Posterior vena cava (tissue), 2 donors: ENCODE results near the gene CHCHD6. TPM values are rescaled to one million over a fixed set of nuclear protein-coding genes. Genes with fewer than 3 reads are reported as not detected.
"Not testable (repeated sequence)": the region's sequence is repeated elsewhere in the genome, so short reads cannot be mapped to it uniquely, and the experiment has no call there.

Experiments
- DNase-seq: peaks from one replicate; pipeline ENCODE4 v3.0.0-alpha.2; 2020; ENCODE audit warnings: low spot score
- intact Hi-C, 2 donors: fragments of 100-400 bp; cut with DNase I; formaldehyde crosslinking; loops; one replicate each; pipeline versions ENCODE4 v1.14.1 to v1.14.2; 2022 to 2023
- total RNA-seq, 2 donors: library from RNA; stranded (reverse); fragmentation: NEBNext Ultra II Directional; extraction: Animal tissue kit (Norgen Biotek cat#: 25700); gene quantifications; one replicate each; pipeline ENCODE4 v1.2.1, GENCODE V29; 2021
- donor health status: DM: yes; HTN: yes; CAD: no.
- donor health status: DM: yes; HTN: yes; CAD: no.

CHCHD6 gene
- total RNA-seq, 2 donors from 2014 or later, result 7.3 to 10.1 TPM

DNA sequence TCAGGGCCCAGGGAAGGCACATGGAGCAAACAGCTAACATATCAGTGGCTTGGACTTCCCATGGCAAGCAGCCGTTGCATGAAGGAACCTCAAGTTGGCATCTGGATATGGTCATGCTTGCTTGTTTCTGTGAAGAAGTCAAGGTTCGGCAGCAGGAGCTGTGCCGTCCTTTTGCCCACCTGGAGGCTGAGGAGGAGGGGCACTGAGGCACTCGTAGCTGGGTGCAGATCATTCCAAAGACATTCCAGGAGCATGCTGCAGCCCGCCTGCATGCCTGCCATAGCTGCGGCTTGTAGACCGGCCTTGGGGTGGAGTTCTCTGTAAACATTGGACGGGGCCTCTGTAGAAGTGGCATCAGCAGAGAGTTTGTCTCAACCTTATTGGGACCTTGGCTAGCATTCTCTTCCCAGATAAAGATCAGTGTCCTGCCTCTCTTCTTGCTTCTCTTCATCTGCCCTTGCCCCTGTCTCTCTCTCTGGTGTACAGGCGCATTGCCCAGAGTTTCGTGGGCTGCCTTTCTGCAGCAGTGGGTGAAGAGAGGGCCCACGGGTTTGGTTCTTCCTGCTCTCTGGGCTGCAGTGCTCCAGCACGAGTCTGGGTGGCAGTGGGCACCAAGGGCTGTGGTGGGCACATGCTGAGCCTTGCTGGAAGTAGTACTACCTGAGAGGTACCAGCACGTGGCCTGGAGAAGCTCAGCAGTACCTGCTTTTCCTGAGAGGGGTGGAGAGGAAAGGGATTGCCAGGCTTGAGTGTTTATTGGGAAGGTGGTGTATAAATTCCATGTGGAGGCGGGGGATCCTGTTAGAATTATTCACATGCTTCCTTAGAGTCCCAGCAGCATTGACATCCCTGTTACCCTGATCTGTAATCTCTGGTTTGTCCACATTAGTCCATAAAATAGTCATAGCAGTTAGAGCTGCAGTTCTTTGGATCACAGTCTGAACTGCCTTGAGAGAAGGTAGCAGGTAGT, 49.4 kb downstream of the CHCHD6 start:
- no peak for DNase-seq
- intact Hi-C loops, result loop anchor here (5.0 kb wide), 2 partner anchors 229 to 704 kb away; partner anchors contain the start of gene PLXNA1 (in 2 of the 2)

DNA sequence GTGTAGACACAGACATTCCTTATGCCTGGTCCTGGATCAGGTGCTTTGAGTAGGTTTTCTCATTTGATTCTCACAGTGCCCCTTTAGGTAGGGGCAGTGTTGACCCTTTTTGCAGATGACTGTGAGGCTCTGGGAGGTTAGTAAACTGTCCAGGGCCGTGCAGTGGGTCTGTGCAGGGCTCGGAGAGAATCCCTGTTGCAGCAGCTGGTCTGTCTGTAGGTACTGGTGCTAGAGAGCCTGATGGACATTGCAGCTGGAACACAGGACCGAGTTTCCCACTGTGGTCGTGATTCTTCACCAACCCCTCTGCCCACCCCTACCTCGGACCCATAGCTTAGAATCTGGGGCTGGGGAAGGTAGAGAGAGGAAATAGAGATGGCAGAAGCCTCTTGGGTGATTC, 51.8 kb downstream of the CHCHD6 start:
- no peak for DNase-seq
- intact Hi-C loops, result no loop called here

DNA sequence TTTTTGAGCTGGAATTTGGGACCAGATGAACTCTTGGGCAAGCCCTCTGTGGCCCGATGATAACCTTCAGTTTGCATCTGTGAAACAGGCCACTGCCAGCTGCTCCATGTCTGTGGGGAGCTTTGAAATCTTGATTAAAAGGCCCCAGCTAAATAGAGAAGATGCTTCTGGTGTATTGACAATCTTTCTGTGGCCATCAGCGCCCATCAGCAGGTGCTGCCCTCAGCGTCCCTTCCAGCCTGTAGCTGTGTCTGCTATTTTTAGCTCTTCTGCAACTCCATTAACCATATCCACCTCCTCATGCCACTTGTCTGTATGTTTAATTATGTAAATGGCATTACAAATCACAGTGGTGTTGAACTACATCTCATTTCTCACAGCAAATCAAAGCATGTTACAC, 54.0 kb downstream of the CHCHD6 start:
- intact Hi-C loops, result no loop called here
- no peak for DNase-seq

DNA sequence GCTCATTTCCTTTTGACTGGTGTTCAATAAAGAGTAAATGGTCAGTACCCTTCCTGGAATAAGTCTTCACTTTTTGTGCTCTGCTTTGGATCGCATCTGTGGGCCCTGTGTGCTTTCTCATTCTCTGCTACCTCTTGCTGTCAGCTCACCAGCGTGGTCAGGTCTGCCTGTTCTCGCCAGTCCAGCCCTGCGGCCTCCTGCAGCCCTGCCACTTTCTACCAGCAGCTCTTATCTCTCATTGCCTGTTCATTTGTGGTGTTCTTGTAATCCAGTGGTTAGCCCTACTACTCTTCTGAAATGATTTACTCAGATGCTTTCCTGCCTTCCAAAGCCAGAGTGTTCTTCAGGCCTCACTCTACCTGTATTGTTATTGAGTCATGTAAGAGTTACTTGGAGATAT, 54.8 kb downstream of the CHCHD6 start:
- intact Hi-C loops, result no loop called here
- DNase-seq, result no peak

DNA sequence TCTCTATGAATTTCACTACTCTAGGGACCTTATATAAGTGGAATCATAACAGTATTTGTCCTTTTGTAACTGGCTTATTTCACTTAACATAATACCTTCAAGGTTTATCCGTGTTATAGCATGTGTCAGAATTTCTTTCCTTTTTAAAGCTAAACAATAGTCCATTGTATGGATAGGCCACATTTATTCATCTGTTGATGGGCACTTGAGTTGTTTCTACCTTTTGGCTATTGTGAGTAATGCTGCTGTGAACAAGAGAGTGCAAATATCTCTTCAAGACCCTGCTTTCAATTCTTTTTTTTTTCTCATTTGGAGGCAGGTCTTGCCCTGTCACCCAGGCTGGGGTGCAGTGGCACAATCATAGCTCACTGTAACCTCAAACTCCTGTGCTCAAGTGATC, 56.5 kb downstream of the CHCHD6 start:
- intact Hi-C loops, result no loop called here
- no peak for DNase-seq

DNA sequence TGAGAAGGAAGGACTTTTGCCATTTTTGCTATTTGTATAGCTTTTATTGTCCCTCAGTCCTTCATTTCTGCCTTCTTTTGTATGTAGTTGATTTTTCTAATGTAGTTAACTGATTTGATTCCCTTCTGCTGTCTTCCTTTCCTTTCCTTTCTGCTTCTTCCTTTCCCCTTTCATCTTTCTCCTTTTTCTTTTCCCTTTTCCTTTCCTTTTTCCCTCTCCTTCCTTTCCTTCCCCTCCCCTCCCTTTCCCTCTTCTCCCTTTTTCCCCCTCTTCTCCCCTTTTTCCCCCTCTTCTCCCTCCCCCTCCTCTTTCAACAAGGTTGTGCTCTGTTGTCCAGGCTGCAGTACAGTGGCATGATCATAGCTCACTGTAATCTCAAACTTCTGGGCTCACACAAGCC, 59.0 kb downstream of the CHCHD6 start:
- no peak for DNase-seq
- intact Hi-C loops, result no loop called here

DNA sequence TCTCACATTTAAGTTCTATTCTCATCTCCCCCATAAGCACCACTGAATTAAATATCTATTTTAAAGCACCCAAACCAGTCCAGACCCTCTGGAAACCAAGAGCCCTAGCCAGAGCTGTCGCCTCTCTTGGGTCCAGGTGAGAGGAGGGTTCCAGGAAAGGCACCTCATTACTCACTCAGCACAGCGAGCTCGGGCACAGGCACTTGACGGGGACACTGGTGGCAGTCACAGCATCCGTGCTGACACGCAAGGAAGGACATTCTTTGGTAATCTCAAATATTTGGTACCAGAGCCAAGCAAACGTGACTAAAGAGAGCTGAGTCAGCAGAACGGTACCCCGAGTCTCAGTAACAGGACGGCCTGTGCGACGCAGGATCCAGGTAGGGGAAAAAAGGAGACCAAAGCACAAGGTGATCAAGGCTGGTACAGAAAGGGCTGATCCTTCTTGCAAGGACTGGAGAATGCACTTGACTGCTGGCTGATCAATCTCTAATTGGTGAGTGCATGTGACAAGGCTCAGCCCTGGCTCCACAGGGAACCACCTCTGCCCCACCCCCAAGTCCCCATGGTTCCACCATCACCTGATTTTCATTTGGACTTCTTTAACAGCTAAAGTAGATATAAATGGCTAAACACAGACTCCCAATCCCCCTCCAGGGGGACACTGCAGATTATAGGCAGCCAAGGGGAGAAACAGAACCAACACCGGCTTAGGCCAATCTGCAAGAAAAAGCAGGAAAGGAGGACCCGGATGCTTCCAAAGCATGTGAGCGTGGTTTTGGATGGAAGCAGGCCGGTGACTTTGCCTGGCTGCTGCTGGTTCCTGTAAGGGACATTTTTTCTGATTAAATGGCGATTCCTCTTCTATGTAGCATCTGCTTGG, 61.4 kb downstream of the CHCHD6 start:
- intact Hi-C loops, result no loop called here
- no peak for DNase-seq

DNA sequence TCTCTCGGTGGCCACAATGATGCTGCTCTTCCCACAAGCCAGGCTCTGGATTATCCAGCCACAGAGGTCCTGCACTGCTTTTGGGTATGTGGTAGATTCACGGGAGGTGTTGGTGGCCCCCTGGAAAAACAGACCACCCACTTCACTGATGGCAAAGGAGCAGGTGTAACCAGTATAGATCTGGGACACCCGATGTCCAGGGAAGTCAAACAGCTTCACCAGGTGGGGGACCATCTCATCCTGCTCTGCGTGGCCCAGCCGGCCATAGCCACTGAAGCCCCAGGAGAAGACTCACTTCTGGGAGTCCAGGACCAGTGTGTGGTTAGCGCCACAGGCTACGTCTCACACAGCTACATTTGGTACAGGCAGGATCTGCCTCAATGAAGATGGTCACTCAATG, 62.6 kb downstream of the CHCHD6 start:
- intact Hi-C loops, result no loop called here
- no peak for DNase-seq

DNA sequence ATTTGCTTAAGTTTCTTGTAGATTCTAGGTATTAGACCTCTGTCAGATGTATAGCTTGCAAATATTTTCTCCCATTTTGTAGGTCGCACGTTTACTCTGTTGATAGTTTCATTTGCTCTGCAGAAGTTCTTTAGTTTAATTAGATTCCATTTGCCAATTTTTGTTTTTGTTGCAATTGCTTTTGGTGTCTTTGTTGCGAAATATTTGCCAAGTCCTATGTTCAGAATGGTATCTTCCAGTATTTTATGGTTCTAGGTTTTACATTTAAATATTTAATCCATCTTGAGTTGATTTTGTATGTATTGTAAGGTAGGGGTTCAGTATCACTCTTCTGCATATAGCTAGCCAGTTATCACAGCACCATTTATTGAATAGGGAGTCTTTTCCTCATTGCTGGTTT, 64.9 kb downstream of the CHCHD6 start:
- DNase-seq, result no peak

DNA sequence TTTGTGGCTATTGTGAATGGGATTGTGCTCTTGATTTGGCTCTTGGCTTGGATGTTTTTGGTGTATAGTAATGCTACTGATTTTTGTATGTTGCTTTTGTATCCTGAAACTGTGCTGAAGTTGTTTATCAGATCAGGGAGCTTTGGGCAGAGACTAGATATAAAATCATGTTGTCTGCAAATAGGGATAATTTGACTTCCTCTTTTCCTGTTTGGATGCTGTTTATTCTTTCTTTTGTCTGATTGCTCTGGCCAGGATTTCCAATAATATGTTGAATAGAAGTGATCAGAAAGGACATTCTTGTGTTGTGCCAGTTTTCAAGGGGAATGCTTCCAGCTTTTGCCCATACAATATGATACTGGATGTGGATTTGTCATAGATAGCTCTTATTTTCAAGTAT, 66.1 kb downstream of the CHCHD6 start:
- DNase-seq, result no peak
- intact Hi-C loops, result no loop called here

More for the DNA sequence above, 64.9 kb downstream of the CHCHD6 start:
- intact Hi-C loops, result no loop called here

DNA sequence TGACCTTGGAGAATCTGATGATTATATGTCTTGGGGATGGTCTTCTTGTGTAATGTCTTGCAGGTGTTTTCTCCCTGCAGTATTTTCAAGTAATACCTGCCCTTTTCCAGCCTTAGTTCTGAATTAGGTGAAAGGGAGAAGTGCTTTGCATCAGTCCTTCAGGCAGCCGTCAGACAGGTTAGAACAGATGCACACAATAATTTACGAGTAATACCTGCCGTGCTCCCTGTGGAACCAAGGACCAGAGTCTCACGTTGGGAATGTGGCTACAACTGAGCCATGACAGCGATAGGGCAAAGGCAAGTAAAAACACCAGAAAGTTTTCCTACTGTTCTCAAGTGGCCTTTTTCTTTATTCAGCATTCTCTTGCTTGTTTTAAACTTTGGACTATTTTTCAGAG, 69.1 kb downstream of the CHCHD6 start:
- intact Hi-C loops, result no loop called here
- DNase-seq, result no peak

DNA sequence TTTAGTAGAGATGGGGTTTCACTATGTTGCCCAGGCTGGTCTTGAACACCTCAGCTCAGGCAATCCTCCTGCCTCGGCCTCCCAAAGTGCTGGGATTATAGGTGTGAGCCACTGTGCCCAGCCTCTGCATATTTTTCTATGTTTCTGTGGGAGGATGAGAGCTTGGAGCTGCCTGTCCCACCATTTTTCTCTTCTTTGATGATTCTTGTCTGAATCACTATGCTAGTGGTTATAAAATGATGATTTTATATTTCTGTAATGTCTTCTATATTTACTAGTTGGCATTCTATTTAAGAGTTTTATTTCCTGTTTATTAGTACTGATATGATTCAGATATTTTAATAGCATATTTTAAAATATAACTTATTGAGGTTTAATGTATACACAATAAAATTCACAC, 69.7 kb downstream of the CHCHD6 start:
- intact Hi-C loops, result no loop called here
- DNase-seq, result no peak

DNA sequence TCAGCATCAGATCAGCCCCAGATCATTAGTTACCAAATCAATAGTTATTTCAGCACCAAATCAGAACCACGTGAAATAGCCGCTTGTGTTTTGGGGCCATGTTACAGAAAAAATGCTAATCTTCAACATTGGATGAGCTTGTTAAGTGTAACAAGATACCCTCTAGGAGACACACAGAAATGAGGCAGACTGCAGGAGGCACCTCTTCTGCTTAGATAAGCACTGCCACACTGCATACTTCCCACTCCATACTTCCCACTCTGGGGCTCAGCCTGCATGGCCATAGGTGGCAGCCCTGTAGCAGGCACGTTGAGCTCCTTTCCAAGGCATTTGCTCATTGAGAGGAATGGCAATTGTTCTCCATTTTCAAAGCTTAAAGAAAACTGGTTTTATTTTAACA, 73.3 kb downstream of the CHCHD6 start:
- intact Hi-C loops, result loop anchor here in 1 of 2 donors (5.0 kb wide), 1 partner anchor 1260 kb away; no protein-coding TSS in a partner anchor
- no peak for DNase-seq

DNA sequence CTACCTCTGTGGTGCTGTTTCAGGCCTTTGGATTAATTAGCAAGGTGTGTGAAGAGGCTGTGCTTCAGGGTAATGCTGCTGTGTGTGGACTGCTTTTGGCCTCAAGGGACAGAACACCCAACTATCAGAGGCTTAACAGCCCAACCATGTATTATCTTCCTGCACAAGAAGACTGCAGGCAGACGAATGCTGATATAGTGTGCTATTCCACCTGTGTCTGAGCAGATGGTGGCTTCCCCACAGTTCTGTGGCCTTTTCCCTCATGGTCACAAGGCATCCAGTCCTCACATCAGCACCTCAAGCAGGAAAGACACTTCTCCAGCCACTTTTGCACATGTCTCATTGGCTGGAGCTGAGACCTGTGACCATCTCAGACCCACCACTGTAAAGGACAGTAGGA, 76.6 kb downstream of the CHCHD6 start:
- no peak for DNase-seq

DNA sequence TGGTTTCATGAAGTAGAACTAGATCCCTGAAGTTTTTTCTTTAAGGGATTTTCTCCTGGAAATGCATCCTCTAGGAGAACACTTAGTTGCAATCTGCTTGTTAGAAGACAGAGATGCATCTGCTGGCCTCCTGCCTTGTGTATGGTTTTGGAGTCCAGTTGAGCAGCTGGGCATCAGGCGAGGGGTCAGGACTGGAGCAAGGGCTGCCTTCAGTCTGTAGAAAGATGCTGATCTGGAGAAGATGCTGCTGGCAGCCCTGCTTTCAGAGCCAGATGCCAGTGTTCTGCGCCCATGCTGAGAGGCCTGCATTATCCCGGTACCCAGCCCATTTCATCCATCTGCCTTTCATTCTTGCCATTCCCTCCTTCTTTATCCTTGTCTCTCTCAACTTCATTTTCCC, 77.4 kb downstream of the CHCHD6 start:
- DNase-seq, result no peak
- intact Hi-C loops, result no loop called here

More for the DNA sequence above, 76.6 kb downstream of the CHCHD6 start:
- intact Hi-C loops, result no loop called here

DNA sequence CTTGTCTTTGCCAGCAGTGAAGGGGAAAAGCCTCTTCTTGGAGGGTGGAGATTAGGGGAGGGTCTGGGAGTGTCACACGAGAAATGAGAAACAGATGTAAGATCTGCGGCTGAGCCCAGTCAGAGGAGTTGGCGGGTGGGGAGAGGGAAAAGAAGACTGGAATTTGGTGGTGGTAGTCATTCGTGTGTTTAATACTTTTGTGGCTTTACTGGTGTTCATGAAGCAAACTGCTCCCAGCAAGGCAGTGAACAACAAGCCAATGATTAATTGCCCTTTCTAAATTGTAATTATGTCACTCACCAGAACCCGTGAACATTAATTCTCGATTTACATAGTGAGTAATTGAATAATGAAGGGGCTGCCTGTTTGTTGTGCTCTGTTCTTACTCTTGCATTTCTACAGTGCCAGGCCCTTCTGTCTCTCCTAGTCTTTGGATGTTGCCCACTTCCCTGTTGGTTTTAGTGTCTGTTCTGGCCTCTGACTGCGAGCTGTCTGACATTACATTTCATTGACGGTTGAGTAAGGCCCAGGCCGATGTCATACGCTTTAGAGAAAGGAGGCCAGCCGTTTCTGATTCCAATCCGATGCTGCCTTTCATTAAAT, 78.0 kb downstream of the CHCHD6 start:
- intact Hi-C loops, result no loop called here
- no peak for DNase-seq

DNA sequence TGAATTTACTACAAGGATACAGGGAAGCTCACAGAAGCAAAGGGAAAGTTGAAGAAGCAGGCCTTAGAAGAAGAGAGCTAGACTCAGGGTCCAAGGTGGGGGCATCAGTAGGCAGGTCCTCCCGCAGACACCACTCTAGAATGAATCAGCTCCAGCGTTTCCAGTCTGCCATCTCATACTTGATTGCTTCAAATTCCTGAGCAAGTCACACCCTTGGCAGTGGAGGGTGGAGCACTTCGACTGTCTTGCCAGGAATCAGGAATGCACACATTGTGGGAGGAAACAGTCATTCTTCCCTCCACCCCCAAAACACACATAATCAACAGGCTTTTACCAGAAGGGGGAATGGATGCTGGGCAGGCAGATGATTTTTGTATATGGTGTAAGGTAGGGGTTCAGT, 78.5 kb downstream of the CHCHD6 start:
- intact Hi-C loops, result no loop called here
- no peak for DNase-seq

DNA sequence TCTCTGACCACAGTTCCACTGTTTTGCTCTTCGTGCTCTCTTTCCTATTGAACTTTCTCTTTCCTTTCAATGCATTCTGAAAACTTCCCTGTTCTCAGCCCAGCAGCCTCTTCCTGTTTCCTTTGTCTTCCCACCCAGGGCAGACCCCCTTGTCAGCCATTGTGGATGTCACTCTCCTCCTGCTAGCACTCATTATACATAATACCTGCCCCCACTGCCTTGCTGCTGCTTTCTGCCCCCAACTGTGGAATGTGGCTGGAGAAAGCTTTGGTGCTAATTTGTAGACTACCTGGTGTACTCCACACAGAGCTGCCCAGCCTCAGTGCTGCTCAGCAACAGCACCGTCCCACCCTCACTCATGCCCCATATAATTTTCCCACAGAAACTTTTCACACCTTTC, 80.2 kb downstream of the CHCHD6 start:
- intact Hi-C loops, result no loop called here
- no peak for DNase-seq

DNA sequence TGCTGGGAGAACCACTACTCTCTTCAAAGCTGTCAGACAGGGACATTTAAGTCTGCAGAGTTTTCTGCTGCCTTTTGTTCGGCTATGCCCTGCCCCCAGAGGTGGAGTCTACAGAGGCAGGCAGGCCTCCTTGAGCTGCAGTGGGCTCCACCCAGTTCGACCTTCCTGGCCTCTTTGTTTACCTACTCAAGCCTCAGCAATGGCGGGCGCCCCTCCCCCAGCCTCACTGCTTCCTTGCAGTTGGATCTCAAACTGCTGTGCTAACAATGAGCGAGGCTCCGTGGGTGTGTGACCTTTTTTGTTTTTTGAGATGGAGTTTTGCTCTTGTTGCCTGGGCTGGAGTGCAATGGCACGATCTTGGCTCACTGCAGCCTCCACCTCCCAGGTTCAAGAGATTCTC, 87.3 kb downstream of the CHCHD6 start:
- DNase-seq, intact Hi-C loops: not testable (repeated sequence)

DNA sequence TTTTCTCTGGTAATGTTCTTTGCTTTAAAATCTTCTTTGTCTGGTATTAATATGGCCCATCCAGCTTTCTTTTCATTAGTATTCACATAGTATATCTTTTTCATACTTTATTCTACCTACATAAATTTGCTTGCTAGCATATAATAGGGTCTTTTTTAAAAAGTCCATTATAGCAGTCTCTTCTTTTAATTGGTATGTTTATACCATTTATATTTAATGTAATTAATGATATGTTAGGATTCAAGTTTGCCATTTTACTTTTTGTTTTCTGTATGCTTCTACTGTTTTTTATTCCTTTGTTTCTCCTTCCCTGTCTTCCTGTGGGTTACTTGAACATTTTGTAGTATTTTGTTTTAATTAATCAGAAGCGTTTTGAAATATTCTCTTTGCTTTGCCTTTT, 89.0 kb downstream of the CHCHD6 start:
- DNase-seq, result no peak
- intact Hi-C loops, result no loop called here
